ENCODE data around the gene EGF.
"Not testable (repeated sequence)": the region's sequence is repeated elsewhere in the genome, so short reads cannot be mapped to it uniquely, and the experiment has no call there.

The EGF gene

DNA sequence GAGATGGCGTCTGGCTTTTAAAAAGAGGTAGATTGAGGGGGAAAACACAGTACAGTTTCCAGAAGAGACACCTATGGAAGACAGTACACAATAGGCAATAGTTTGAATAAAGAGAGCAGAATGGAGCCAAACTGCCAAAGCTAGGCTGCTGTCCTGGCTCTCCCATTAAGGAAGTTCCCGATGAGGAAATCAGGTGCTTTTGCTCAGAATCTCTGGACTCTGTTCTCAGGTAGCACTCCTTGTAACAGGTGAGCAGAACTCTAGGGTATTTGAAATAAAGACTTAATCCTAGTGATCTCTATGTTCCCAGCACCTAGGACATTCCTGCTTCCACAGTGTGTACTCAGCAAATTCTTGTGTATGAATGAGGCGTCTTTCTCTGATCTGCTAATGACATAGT is 1.6 kb downstream of the EGF start:
- no peak for DNase-seq (ENCODE audit: low read depth)

DNA sequence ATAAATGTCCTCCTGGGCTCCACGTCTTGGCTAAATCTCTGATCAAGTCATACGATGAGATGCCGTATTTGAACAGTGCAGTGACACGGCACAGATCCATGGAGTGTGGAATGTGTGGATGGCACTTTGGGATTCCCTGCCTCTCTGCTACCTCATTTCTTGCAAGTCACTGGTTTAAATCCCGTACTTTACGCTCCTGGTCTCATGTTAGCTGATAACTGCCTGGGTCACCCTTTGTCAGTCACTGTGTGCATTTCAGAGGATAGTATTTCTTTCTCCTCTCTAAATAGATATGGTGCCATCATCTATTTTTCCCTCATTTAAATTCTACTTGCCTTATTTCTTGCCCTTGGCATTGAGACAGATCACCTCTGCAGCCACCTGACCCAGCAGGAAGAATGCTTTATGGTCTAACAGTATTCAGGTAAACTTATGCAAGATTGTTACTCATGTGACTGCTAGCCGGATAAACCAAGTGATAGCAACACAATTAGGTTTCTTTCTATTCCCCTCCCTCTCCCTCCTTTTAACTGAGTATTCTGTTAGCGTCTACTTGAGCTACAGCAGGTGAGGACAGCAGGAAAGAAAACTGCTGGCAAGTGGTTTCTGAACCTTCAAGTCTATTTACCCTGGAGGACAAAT is 2.8 kb downstream of the EGF start:
- no peak for DNase-seq (ENCODE audit: low read depth)

DNA sequence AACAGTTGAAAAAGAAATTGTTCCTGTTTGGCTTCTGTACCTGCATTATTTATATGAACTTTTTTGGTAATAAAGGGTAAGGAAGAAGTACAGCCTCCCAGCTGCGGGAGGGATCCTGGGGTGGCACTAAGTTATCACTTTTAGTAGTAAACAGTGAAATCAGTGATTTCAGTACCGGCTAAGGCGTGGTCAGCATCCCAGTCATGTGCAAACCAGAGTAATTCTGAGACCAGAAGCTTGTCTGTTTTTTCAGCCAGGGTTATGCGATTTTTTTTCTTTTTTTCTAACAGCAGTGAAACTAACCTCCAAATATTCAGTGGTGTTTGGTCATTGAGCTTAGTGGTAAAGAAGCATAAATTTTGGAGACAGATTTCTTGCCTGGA is 3.3 kb downstream of the EGF start:
- no peak for DNase-seq (ENCODE audit: low read depth)

- no peak for DNase-seq (ENCODE audit: low read depth)
Observed at GRCh38 chr4:109921384-109921808, 8.7 kb downstream of the EGF start.

- DNase-seq (ENCODE audit: low read depth): no peak
Observed at GRCh38 chr4:109925396-109925795, 12.7 kb downstream of the EGF start.

GRCh38 chr4:109928327-109929045 is 15.8 kb downstream of the EGF start:
- DNase-seq (ENCODE audit: low read depth): no peak

- no peak for DNase-seq (ENCODE audit: low read depth)
Observed at GRCh38 chr4:109930464-109930863, 17.8 kb downstream of the EGF start.

GRCh38 chr4:109930872-109931271 is 18.2 kb downstream of the EGF start:
- no peak for DNase-seq (ENCODE audit: low read depth)

DNA sequence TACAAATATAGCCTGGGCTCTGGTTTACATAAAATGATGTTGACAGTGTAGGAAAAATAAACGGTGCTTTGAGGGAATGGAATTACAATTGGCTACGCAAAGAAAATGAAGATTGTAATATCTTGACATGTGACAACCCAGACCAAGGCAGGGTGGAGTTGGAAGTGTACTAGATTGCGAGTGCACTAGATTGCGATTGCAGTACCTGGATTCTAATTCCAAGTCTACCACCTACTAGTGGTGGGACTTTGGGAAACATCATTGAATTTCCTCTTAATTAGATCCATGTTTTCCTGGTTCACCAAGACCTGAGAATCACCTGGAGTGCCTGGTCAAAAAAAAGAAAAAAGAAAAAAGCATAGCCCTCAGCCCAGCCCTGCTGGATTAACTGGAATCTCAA is 18.6 kb downstream of the EGF start:
- DNase-seq (ENCODE audit: low read depth): no peak

DNA sequence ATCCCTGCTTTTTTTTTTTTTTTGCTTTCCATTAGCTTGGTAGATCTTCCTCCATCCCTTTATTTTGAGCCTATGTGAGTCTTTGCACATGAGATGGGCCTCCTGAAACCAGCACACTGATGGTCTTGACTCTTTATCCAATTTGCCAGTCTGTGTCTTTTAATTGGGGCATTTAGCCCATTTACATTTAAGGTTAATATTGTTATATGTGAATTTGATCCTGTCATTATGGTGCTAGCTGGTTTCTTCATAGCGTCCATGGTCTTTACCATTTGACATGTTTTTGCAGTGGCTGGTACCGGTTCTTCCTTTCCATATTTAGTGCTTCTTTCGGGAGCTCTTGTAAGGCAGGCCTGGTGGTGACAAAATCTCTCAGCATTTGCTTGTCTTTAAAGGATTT is 24.7 kb downstream of the EGF start:
- DNase-seq (ENCODE audit: low read depth): not testable (repeated sequence)

GRCh38 chr4:109939190-109939589 is 26.5 kb downstream of the EGF start:
- DNase-seq (ENCODE audit: low read depth): no peak

DNA sequence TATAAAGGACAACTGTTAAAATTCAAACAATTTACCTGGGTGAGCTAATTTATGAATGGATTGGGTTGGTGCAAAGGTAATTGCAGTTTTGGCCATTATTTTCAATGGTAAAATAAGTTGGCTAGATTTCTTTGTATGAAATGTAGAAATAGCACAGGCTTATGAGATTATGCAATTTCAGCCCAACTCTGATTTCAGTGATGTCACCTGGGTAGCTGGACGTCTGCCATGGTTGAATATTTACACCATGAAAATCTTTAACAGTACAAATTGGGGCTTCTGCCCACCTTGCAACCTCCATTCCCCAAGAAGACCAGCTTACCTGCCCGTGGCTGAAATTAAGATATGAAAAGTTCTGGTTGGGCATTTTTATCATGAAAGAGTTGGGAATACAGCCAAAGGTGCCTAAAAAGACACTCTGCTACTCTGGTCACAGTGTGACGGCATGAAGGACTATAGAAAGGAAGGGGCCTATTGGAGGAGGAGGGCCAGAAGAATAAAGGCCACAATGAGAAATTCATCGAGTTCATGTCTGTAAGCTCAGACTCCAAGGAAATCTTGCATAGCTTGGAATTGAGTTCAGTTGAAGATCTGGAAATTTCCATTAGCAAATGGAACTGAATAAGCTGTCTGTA is 29.7 kb downstream of the EGF start:
- DNase-seq (ENCODE audit: low read depth): no peak

DNA sequence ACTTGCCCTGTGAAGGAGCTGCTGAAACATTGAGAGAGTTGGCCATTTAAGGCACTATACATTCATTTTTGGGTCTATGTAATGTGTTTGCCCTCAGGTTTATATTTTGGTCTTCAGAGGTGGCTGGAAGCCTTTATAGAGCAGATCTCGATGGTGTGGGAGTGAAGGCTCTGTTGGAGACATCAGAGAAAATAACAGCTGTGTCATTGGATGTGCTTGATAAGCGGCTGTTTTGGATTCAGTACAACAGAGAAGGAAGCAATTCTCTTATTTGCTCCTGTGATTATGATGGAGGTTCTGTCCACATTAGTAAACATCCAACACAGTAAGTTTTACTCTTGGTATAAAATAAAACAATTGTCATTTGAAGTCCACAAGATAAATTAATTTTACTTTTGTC is 31.1 kb downstream of the EGF start:
- DNase-seq (ENCODE audit: low read depth): no peak

DNA sequence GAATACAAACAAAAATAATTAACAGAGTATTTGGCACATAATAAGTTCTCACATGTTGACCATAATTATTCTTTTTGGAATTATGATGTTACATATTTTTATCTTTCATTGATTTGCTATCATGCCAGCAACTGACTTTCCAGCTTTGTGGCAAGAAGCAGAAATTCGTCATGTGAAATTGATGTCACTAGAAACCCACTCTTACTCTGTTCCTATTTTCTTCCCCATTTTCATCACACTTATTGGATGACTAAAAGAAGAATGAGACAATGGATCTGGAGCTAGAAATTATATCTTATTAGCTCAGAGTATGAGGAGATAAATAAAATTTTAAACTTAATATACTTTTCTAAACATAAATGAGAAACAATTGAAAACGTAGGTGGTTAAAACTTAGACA is 31.9 kb downstream of the EGF start:
- no peak for DNase-seq (ENCODE audit: low read depth)

DNA sequence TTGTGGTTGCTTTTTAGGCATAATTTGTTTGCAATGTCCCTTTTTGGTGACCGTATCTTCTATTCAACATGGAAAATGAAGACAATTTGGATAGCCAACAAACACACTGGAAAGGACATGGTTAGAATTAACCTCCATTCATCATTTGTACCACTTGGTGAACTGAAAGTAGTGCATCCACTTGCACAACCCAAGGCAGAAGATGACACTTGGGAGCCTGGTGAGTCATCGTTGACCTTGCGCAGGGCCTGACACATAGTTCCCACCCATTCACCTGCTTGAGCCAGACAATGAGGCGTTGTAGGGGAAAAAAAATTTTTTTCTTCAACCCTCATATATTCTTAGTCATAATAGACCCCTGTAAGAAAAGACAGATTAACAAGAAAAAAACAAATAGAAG is 32.4 kb downstream of the EGF start:
- DNase-seq (ENCODE audit: low read depth): no peak

DNA sequence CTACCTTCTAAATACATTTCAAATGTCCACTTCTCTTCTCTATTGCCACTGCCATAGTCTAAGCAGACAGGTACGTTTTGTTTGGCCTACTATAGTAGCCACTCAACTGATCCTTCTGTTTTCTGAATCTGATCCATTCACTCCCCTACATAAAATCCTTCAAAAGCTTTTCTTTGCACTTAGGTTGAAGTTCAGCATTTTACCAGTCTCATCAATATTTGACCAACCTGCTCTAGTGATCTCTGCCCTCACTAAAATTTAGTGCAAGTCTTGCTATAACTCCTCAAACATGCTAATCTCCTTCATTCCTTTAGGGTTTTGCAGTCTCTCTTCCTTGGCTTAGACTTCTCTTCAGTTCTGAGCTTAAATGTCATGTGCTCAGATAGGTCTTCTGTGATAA is 33.4 kb downstream of the EGF start:
- DNase-seq (ENCODE audit: low read depth): no peak

DNA sequence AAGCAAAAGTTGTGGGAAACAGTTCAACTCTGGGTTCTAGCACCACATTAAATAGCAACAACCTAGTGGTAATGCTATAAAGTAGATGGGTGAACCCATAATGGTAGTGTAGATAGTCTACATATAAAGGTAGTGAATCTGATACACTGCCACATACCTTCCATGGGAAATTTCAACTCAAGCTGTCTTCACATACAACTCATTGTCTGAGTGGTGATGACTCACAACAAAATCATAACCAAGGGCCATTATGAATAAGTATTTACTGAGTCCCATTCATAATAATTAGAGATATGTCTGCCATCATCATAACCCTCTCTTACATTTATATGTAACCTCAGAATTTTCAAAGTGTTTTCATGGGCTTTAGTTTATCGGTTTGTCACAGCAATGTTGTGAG is 34.8 kb downstream of the EGF start:
- no peak for DNase-seq (ENCODE audit: low read depth)

DNA sequence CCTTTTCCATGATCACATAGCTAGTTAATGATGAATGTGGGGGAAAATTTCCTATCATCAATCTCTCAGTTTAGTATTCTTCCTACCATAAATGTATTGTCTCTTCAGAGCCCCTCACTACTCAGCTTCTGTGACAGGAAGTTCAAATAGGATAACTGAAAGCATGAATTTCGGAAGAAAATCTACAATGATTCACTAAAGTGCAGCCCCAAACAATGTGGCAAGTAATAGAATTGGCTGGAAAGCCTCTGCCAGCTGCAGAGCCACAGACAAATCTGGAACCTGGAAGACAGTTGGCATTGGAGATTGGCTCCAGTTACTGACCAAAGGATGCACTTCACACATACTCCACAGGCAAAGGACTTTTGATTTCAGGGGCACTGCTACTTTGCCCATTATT is 35.2 kb downstream of the EGF start:
- no peak for DNase-seq (ENCODE audit: low read depth)

GRCh38 chr4:109949099-109949718 is 36.5 kb downstream of the EGF start:
- not testable (repeated sequence) for DNase-seq (ENCODE audit: low read depth)

DNA sequence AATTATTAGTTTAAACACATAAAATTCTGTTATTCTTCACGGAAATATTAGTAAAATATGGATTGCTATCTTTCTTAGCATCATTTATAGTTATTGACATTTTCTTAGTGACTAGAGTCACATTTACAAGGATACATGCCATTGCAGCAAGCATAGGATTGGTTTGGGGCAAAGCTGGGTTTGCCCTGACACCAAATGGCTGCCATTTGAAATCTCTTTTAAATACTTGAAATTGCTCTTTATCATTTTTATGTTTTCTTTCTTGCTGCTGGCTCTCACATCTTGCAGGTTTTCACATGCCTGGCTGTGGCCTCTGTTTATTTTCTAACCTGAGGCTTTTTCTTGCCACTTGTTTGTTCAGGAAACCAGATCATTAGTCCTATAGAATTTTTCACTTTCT is 39.9 kb downstream of the EGF start:
- no peak for DNase-seq (ENCODE audit: low read depth)

GRCh38 chr4:109953556-109953955 is 40.9 kb downstream of the EGF start:
- DNase-seq (ENCODE audit: low read depth): no peak

DNA sequence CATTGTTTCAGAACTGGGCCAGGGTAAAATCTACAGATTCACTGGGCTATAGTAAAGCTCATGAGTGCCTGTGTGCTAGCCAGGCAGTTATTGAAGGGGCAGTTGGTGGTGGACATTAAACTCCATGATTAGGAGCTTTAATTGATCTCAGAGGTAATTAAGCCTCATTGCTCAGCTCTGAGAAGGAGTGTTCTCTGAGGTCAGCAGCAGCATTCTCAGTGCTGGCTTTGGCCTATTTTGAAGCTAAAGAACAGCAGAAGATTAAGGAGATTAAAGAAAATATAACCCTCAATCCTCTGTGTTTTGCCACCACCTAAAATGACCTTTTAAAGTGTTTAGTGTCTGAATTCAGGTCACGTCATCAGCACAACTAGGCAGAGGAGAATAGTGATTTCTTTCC is 42.5 kb downstream of the EGF start:
- no peak for DNase-seq (ENCODE audit: low read depth)

DNA sequence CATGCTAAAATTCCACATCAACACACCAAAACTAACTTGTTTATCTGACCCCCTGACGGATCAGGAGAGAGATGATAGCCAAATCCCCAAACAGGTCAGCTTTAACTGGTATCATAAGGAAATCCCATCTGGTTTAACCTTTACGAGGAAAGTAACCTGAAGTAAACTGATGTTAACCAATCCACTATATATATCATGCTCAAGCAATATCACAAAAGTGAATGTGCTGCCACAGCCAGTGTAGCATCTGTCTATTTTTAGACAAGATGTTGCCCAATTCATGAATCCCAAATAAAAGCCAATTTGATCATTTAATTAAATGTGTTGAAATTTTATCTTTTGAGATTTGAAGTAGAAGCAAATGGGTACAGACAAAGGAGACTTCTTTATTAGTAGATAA is 44.5 kb downstream of the EGF start:
- no peak for DNase-seq (ENCODE audit: low read depth)
